ENCODE results near the gene ABCD2.
"Not testable (repeated sequence)": the region's sequence is repeated elsewhere in the genome, so short reads cannot be mapped to it uniquely, and the experiment has no call there.

ABCD2 gene

GRCh38 chr12:39611818-39612217 is 7.8 kb downstream of the ABCD2 start:
- no peak for FAIRE-seq

GRCh38 chr12:39610436-39611025 is 9.1 kb downstream of the ABCD2 start:
- FAIRE-seq = no peak

GRCh38 chr12:39606712-39607423 is 12.7 kb downstream of the ABCD2 start:
- FAIRE-seq = no peak

- FAIRE-seq = no peak
Measured at GRCh38 chr12:39605996-39606395, 13.6 kb downstream of the ABCD2 start.

- no peak for FAIRE-seq
Measured at GRCh38 chr12:39605501-39605900, 14.1 kb downstream of the ABCD2 start.

GRCh38 chr12:39603065-39603464 is 16.5 kb downstream of the ABCD2 start:
- FAIRE-seq = peak; percentile 91

GRCh38 chr12:39601951-39602350 is 17.7 kb downstream of the ABCD2 start:
- FAIRE-seq = not testable (repeated sequence)

GRCh38 chr12:39595928-39596327 is 23.7 kb downstream of the ABCD2 start:
- FAIRE-seq = no peak

GRCh38 chr12:39592295-39592694 is 27.3 kb downstream of the ABCD2 start:
- no peak for FAIRE-seq

GRCh38 chr12:39588348-39588747 is 31.3 kb downstream of the ABCD2 start:
- no peak for FAIRE-seq

- no peak for FAIRE-seq
Measured at GRCh38 chr12:39587225-39587624, 32.4 kb downstream of the ABCD2 start.

- no peak for FAIRE-seq
Measured at GRCh38 chr12:39586816-39587215, 32.8 kb downstream of the ABCD2 start.

GRCh38 chr12:39581592-39581991 is 38.0 kb downstream of the ABCD2 start:
- FAIRE-seq = no peak

- no peak for FAIRE-seq
Measured at GRCh38 chr12:39575498-39575875, 44.1 kb downstream of the ABCD2 start.

GRCh38 chr12:39574785-39575497 is 44.7 kb downstream of the ABCD2 start:
- no peak for FAIRE-seq

- no peak for FAIRE-seq
Measured at GRCh38 chr12:39574378-39574777, 45.2 kb downstream of the ABCD2 start.

GRCh38 chr12:39573971-39574370 is 45.6 kb downstream of the ABCD2 start:
- FAIRE-seq = no peak

- no peak for FAIRE-seq
Measured at GRCh38 chr12:39572551-39572950, 47.1 kb downstream of the ABCD2 start.

GRCh38 chr12:39571351-39571750 is 48.3 kb downstream of the ABCD2 start:
- no peak for FAIRE-seq

GRCh38 chr12:39553476-39553875 is 66.1 kb downstream of the ABCD2 start:
- no peak for FAIRE-seq

GRCh38 chr12:39544211-39544610 is 75.4 kb downstream of the ABCD2 start:
- FAIRE-seq = not testable (repeated sequence)

- no peak for FAIRE-seq
Measured at GRCh38 chr12:39541471-39541870, 78.1 kb downstream of the ABCD2 start.

GRCh38 chr12:39538679-39539104 is 80.9 kb downstream of the ABCD2 start:
- FAIRE-seq = no peak

GRCh38 chr12:39533951-39534350 is 85.7 kb downstream of the ABCD2 start:
- FAIRE-seq = no peak
